Transverse colon (tissue), 3 donors: Measurements from ENCODE around the gene NEK11.

ENCODE experiments used
- CTCF ChIP-seq, 5 experiments: fragments of 200-600 bp in 3 of 5; fragments of 450-650 bp in 2 of 5; sonication (generic) in 3 of 5; IDR thresholded peaks; 1 replicate in 2 of 5; 2 replicates in 3 of 5; pipeline ENCODE4 v1.5.1; 2016 to 2017; ENCODE audit warnings: antibody characterized with exemption in 5 of 5, inconsistent platforms in 3 of 5, mild to moderate bottlenecking in 2 of 5, moderate library complexity in 1 of 5
- EP300 ChIP-seq: sonication (generic); formaldehyde crosslinking; IDR thresholded peaks from one replicate; pipeline ENCODE4 v1.6.1; 2017; ENCODE audit warnings: antibody characterized with exemption, low read depth

GRCh38 chr3:131007782-131008181, 18.9 kb upstream of the NEK11 start:
- no peak for TF ChIP-seq CTCF (IDR thresholded peaks at IDR 0.05)
- no peak for TF ChIP-seq EP300
